ENCODE data around the gene NLRP2B. TPM values are rescaled to one million over a fixed set of nuclear protein-coding genes. Genes with fewer than 3 reads are reported as not detected.

The NLRP2B gene
- total RNA-seq, 1 experiment from 2014 or later = not detected

DNA sequence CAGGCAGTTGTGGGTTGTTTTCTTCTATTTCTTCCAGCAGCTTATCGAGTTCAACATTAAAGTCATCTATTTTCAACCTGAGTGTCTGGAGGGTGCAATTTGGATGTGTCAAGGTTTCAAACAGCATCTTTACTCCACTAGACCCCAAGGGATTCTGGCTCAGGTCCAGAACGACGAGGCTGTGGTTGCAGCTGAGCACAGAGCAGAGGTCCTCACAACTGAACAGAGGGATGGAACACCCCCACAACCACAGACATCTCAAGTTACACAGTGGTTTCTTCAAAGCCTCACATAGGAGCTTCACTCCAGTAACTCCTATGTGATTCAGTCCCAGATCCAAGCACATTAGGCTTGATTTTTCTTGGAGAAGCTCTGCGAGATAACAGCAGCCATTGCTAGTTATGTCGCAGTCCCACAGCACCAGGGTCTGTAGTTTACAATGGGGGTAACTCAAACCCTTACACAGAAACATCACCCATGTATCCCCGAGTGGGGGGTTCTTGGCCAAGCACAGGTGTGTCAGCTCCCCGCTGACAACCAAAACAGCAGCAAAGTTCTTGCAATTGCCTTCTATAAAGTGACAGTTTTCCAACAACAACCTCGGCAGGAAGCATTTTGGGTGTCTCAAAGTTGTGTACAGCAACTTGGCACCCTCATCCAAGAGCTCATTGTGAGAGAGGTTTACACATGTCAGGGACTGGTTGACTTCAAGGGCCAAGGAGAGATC lies 2.8 kb downstream of the NLRP2B start:
- no peak for DNase-seq (ENCODE audit: low spot score)
- H3K27me3 ChIP-seq (replicated peaks; ENCODE audit: insufficient read depth, low read depth, low read length, poor library complexity) = no peaks in the 10 kb centered on the region
- no peaks in the 10 kb centered on the region for H3K4me1 ChIP-seq (ENCODE audit: insufficient read depth, low read length, poor library complexity, severe bottlenecking)
- ChIA-PET POLR2A (ENCODE audit: low non-redundant PET) (no interaction called here), CTCF (interaction anchor here (0.5 kb wide), 1 partner anchor 1445 kb away, joined by 3 read pairs; no protein-coding TSS in a partner anchor)
- no peak overlapping the region for H3K27ac ChIP-seq (ENCODE audit: low read depth, low read length, poor library complexity, severe bottlenecking)
- H3K4me3 ChIP-seq (ENCODE audit: low read depth, low read length, poor library complexity, severe bottlenecking) = no peak overlapping the region
- no peaks in the 10 kb centered on the region for H3K36me3 ChIP-seq (ENCODE audit: insufficient read depth, low read length, poor library complexity, severe bottlenecking)
- intact Hi-C loops (cut with micrococcal nuclease; ENCODE audit: unreplicated experiment) = no loop called here
- TF ChIP-seq EZH2 (IDR thresholded peaks at IDR 0.05; ENCODE audit: borderline replicate concordance, low read depth, low read length, poor library complexity, severe bottlenecking) (no peak), CTCF (conservative IDR thresholded peaks at IDR 0.05; ENCODE audit: low read depth, low read length) (no peak)
- BruUV-seq (replicated peaks) = no TSS peak
- peaks cover 2% of the 10 kb centered on the region for H3K9me3 ChIP-seq (ENCODE audit: low read depth, low read length, poor library complexity, severe bottlenecking)

GRCh38 chrX:57675320-57675719 lies 4.7 kb downstream of the NLRP2B start:
- Histone ChIP-seq H3K27ac (ENCODE audit: low read depth, low read length, poor library complexity, severe bottlenecking) (no peak overlapping the region), H3K27me3 (replicated peaks; ENCODE audit: insufficient read depth, low read depth, low read length, poor library complexity) (no peaks in the 10 kb centered on the region), H3K9me3 (ENCODE audit: low read depth, low read length, poor library complexity, severe bottlenecking) (peaks cover 2% of the 10 kb centered on the region), H3K4me3 (ENCODE audit: low read depth, low read length, poor library complexity, severe bottlenecking) (no peak overlapping the region), H3K36me3 (ENCODE audit: insufficient read depth, low read length, poor library complexity, severe bottlenecking) (no peaks in the 10 kb centered on the region), H3K4me1 (ENCODE audit: insufficient read depth, low read length, poor library complexity, severe bottlenecking) (no peaks in the 10 kb centered on the region)
- intact Hi-C loops (cut with micrococcal nuclease; ENCODE audit: unreplicated experiment) = no loop called here
- BruUV-seq (replicated peaks) = no TSS peak
- TF ChIP-seq CTCF (conservative IDR thresholded peaks at IDR 0.05; ENCODE audit: low read depth, low read length) = no peak
- no peak for TF ChIP-seq EZH2 (IDR thresholded peaks at IDR 0.05; ENCODE audit: borderline replicate concordance, low read depth, low read length, poor library complexity, severe bottlenecking)
- DNase-seq (ENCODE audit: low spot score) = no peak
- CTCF ChIA-PET = no interaction called here
- POLR2A ChIA-PET (ENCODE audit: low non-redundant PET) = interaction anchor here (0.6 kb wide), 1 partner anchor 233 kb away, joined by 3 read pairs; no protein-coding TSS in a partner anchor

- BruUV-seq (replicated peaks) = no TSS peak
- TF ChIP-seq CTCF (conservative IDR thresholded peaks at IDR 0.05; ENCODE audit: low read depth, low read length) (no peak), EZH2 (IDR thresholded peaks at IDR 0.05; ENCODE audit: borderline replicate concordance, low read depth, low read length, poor library complexity, severe bottlenecking) (no peak)
- ChIA-PET POLR2A (ENCODE audit: low non-redundant PET) (no interaction called here), CTCF (no interaction called here)
- intact Hi-C loops (cut with micrococcal nuclease; ENCODE audit: unreplicated experiment) = no loop called here
- Histone ChIP-seq H3K4me1 (ENCODE audit: insufficient read depth, low read length, poor library complexity, severe bottlenecking) (no peaks in the 10 kb centered on the region), H3K27ac (ENCODE audit: low read depth, low read length, poor library complexity, severe bottlenecking) (no peak overlapping the region), H3K4me3 (ENCODE audit: low read depth, low read length, poor library complexity, severe bottlenecking) (no peak overlapping the region), H3K27me3 (replicated peaks; ENCODE audit: insufficient read depth, low read depth, low read length, poor library complexity) (no peaks in the 10 kb centered on the region), H3K36me3 (ENCODE audit: insufficient read depth, low read length, poor library complexity, severe bottlenecking) (no peaks in the 10 kb centered on the region), H3K9me3 (ENCODE audit: low read depth, low read length, poor library complexity, severe bottlenecking) (peaks cover 2% of the 10 kb centered on the region)
- no peak for DNase-seq (ENCODE audit: low spot score)
Measured at GRCh38 chrX:57674861-57675260, 5.2 kb downstream of the NLRP2B start.
